ENCODE measurements around the gene DLG2.

The DLG2 gene

GRCh38 chr11:85187992-85188391 lies 439.2 kb downstream of the DLG2 start:
- no peak overlapping the region for H3K27ac ChIP-seq (ENCODE audit: low read length)
- no peaks in the 10 kb centered on the region for H3K36me3 ChIP-seq (ENCODE audit: control insufficient read depth, insufficient read depth, low read length)
- H3K27me3 ChIP-seq (ENCODE audit: control insufficient read depth, insufficient read depth, low read length), result no peaks in the 10 kb centered on the region
- WGBS (ENCODE audit: insufficient coverage, insufficient read length), result no CpG with 5 or more reads among the region's 1 CpG
- no peak for DNase-seq (ENCODE audit: low read depth, low spot score)
- no peaks in the 10 kb centered on the region for H3K9me3 ChIP-seq (ENCODE audit: control insufficient read depth, insufficient read depth, low read length)
- H3K4me3 ChIP-seq (ENCODE audit: low read length), result no peak overlapping the region
- no peaks in the 10 kb centered on the region for H3K4me1 ChIP-seq (ENCODE audit: control insufficient read depth, insufficient read depth, low read length)

GRCh38 chr11:85184721-85185120 lies 442.4 kb downstream of the DLG2 start:
- Histone ChIP-seq H3K36me3 (ENCODE audit: control insufficient read depth, insufficient read depth, low read length) (no peaks in the 10 kb centered on the region), H3K4me3 (ENCODE audit: low read length) (no peak overlapping the region), H3K9me3 (ENCODE audit: control insufficient read depth, insufficient read depth, low read length) (no peaks in the 10 kb centered on the region), H3K27me3 (ENCODE audit: control insufficient read depth, insufficient read depth, low read length) (no peaks in the 10 kb centered on the region), H3K27ac (ENCODE audit: low read length) (no peak overlapping the region), H3K4me1 (ENCODE audit: control insufficient read depth, insufficient read depth, low read length) (no peaks in the 10 kb centered on the region)
- DNase-seq (ENCODE audit: low read depth, low spot score), result no peak
- WGBS (ENCODE audit: insufficient coverage, insufficient read length), result no CpG with 5 or more reads among the region's 1 CpG

GRCh38 chr11:85182441-85183387 lies 444.4 kb downstream of the DLG2 start:
- Histone ChIP-seq H3K27me3 (ENCODE audit: control insufficient read depth, insufficient read depth, low read length) (no peaks in the 10 kb centered on the region), H3K4me1 (ENCODE audit: control insufficient read depth, insufficient read depth, low read length) (no peaks in the 10 kb centered on the region), H3K36me3 (ENCODE audit: control insufficient read depth, insufficient read depth, low read length) (no peaks in the 10 kb centered on the region), H3K27ac (ENCODE audit: low read length) (no peak overlapping the region), H3K9me3 (ENCODE audit: control insufficient read depth, insufficient read depth, low read length) (no peaks in the 10 kb centered on the region), H3K4me3 (ENCODE audit: low read length) (no peak overlapping the region)
- WGBS (ENCODE audit: insufficient coverage, insufficient read length), result no CpG with 5 or more reads among the region's 4 CpGs
- DNase-seq (ENCODE audit: low read depth, low spot score), result peak; percentile 33

- Histone ChIP-seq H3K27me3 (ENCODE audit: control insufficient read depth, insufficient read depth, low read length) (no peaks in the 10 kb centered on the region), H3K4me3 (ENCODE audit: low read length) (no peak overlapping the region), H3K9me3 (ENCODE audit: control insufficient read depth, insufficient read depth, low read length) (no peaks in the 10 kb centered on the region), H3K27ac (ENCODE audit: low read length) (no peak overlapping the region), H3K4me1 (ENCODE audit: control insufficient read depth, insufficient read depth, low read length) (no peaks in the 10 kb centered on the region), H3K36me3 (ENCODE audit: control insufficient read depth, insufficient read depth, low read length) (no peaks in the 10 kb centered on the region)
- no CpG with 5 or more reads among the region's 1 CpG for WGBS (ENCODE audit: insufficient coverage, insufficient read length)
- DNase-seq (ENCODE audit: low read depth, low spot score), result no peak
Measured at GRCh38 chr11:85180528-85180927, 446.6 kb downstream of the DLG2 start.

- no peak overlapping the region for H3K27ac ChIP-seq (ENCODE audit: low read length)
- H3K27me3 ChIP-seq (ENCODE audit: control insufficient read depth, insufficient read depth, low read length), result no peaks in the 10 kb centered on the region
- H3K4me3 ChIP-seq (ENCODE audit: low read length), result no peak overlapping the region
- H3K9me3 ChIP-seq (ENCODE audit: control insufficient read depth, insufficient read depth, low read length), result no peaks in the 10 kb centered on the region
- H3K4me1 ChIP-seq (ENCODE audit: control insufficient read depth, insufficient read depth, low read length), result no peaks in the 10 kb centered on the region
- DNase-seq (ENCODE audit: low read depth, low spot score), result no peak
- no CpG with 5 or more reads among the region's 6 CpGs for WGBS (ENCODE audit: insufficient coverage, insufficient read length)
- no peaks in the 10 kb centered on the region for H3K36me3 ChIP-seq (ENCODE audit: control insufficient read depth, insufficient read depth, low read length)
Measured at GRCh38 chr11:85171648-85172257, 455.4 kb downstream of the DLG2 start.

- Histone ChIP-seq H3K4me3 (ENCODE audit: low read length) (no peak overlapping the region), H3K9me3 (ENCODE audit: control insufficient read depth, insufficient read depth, low read length) (no peaks in the 10 kb centered on the region), H3K27me3 (ENCODE audit: control insufficient read depth, insufficient read depth, low read length) (no peaks in the 10 kb centered on the region), H3K4me1 (ENCODE audit: control insufficient read depth, insufficient read depth, low read length) (no peaks in the 10 kb centered on the region), H3K27ac (ENCODE audit: low read length) (no peak overlapping the region), H3K36me3 (ENCODE audit: control insufficient read depth, insufficient read depth, low read length) (no peaks in the 10 kb centered on the region)
- no peak for DNase-seq (ENCODE audit: low read depth, low spot score)
- WGBS (ENCODE audit: insufficient coverage, insufficient read length), result no CpG with 5 or more reads among the region's 1 CpG
Measured at GRCh38 chr11:85170184-85170583, 457.0 kb downstream of the DLG2 start.

- Histone ChIP-seq H3K4me3 (ENCODE audit: low read length) (no peak overlapping the region), H3K27ac (ENCODE audit: low read length) (no peak overlapping the region), H3K27me3 (ENCODE audit: control insufficient read depth, insufficient read depth, low read length) (no peaks in the 10 kb centered on the region), H3K4me1 (ENCODE audit: control insufficient read depth, insufficient read depth, low read length) (no peaks in the 10 kb centered on the region), H3K9me3 (ENCODE audit: control insufficient read depth, insufficient read depth, low read length) (no peaks in the 10 kb centered on the region), H3K36me3 (ENCODE audit: control insufficient read depth, insufficient read depth, low read length) (no peaks in the 10 kb centered on the region)
- WGBS (ENCODE audit: insufficient coverage, insufficient read length), result no CpG with 5 or more reads among the region's 1 CpG
- DNase-seq (ENCODE audit: low read depth, low spot score), result no peak
Measured at GRCh38 chr11:85167471-85167870, 459.7 kb downstream of the DLG2 start.

- Histone ChIP-seq H3K36me3 (ENCODE audit: control insufficient read depth, insufficient read depth, low read length) (no peaks in the 10 kb centered on the region), H3K27ac (ENCODE audit: low read length) (no peak overlapping the region), H3K4me3 (ENCODE audit: low read length) (no peak overlapping the region), H3K4me1 (ENCODE audit: control insufficient read depth, insufficient read depth, low read length) (no peaks in the 10 kb centered on the region), H3K9me3 (ENCODE audit: control insufficient read depth, insufficient read depth, low read length) (no peaks in the 10 kb centered on the region), H3K27me3 (ENCODE audit: control insufficient read depth, insufficient read depth, low read length) (no peaks in the 10 kb centered on the region)
- no peak for DNase-seq (ENCODE audit: low read depth, low spot score)
- WGBS (ENCODE audit: insufficient coverage, insufficient read length), result no CpG with 5 or more reads among the region's 1 CpG
Measured at GRCh38 chr11:85167038-85167437, 460.1 kb downstream of the DLG2 start.

GRCh38 chr11:85165819-85166218 lies 461.3 kb downstream of the DLG2 start:
- Histone ChIP-seq H3K27ac (ENCODE audit: low read length) (no peak overlapping the region), H3K4me3 (ENCODE audit: low read length) (no peak overlapping the region), H3K4me1 (ENCODE audit: control insufficient read depth, insufficient read depth, low read length) (no peaks in the 10 kb centered on the region), H3K36me3 (ENCODE audit: control insufficient read depth, insufficient read depth, low read length) (no peaks in the 10 kb centered on the region), H3K9me3 (ENCODE audit: control insufficient read depth, insufficient read depth, low read length) (no peaks in the 10 kb centered on the region), H3K27me3 (ENCODE audit: control insufficient read depth, insufficient read depth, low read length) (no peaks in the 10 kb centered on the region)
- DNase-seq (ENCODE audit: low read depth, low spot score), result no peak
- WGBS (ENCODE audit: insufficient coverage, insufficient read length), result no CpG with 5 or more reads among the region's 2 CpGs

- H3K4me1 ChIP-seq (ENCODE audit: control insufficient read depth, insufficient read depth, low read length), result no peaks in the 10 kb centered on the region
- no CpG with 5 or more reads among the region's 2 CpGs for WGBS (ENCODE audit: insufficient coverage, insufficient read length)
- H3K27me3 ChIP-seq (ENCODE audit: control insufficient read depth, insufficient read depth, low read length), result no peaks in the 10 kb centered on the region
- H3K36me3 ChIP-seq (ENCODE audit: control insufficient read depth, insufficient read depth, low read length), result no peaks in the 10 kb centered on the region
- no peak overlapping the region for H3K27ac ChIP-seq (ENCODE audit: low read length)
- no peaks in the 10 kb centered on the region for H3K9me3 ChIP-seq (ENCODE audit: control insufficient read depth, insufficient read depth, low read length)
- no peak for DNase-seq (ENCODE audit: low read depth, low spot score)
- H3K4me3 ChIP-seq (ENCODE audit: low read length), result no peak overlapping the region
Measured at GRCh38 chr11:85164743-85165142, 462.4 kb downstream of the DLG2 start.

Measured in iPS DF 6.9 (cell line).